ENCODE data around the gene CFAP119.
A peak's percentile ranks its signal among the peaks of the same experiment; 100 is the strongest.

Gene CFAP119

DNA sequence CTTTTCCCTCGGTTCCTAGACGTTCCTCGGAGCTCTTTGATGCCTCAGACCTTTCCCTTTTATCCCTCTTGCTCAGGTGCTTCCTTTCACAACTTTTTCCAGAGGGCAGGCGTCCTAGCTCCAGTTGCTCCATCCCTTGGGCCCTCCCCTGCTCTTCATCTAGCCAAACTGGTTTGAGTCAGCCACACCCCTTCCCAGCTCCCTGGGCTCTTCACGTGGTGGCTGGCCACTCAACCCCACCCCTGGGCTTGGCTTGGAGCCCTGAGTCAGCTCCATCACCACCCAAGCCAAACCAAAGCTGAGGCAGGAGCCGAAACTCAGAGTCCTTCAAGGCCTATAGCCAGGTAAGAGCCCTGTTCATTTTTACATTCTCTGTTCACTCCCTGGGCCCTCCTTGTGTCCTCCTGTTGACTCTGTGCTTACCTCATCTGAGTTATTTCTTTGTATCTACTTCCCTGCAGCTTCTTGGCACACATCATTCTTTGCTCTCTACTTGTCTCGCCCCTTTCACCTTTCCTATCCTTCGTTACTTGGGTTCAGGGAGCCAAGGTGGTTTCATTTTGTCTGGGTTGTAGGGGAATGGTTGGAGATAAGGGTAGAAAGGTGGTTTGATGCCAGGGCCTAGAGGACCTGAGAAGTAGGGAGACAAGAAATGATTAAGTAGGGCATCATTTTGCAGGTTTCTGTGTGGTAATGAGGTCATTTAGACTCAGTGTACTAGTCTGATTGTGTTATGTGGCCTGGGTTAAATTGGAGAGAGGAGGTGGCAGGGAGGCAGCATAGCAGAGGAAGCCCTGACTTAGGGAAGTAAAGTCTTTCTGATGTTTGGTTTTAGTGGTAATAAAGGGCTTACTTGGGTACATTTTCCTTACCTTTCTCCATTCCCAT lies 21.3 kb downstream of the CFAP119 start:
- DNase-seq (ENCODE audit: low read depth in 2 of 2), result no peak

DNA sequence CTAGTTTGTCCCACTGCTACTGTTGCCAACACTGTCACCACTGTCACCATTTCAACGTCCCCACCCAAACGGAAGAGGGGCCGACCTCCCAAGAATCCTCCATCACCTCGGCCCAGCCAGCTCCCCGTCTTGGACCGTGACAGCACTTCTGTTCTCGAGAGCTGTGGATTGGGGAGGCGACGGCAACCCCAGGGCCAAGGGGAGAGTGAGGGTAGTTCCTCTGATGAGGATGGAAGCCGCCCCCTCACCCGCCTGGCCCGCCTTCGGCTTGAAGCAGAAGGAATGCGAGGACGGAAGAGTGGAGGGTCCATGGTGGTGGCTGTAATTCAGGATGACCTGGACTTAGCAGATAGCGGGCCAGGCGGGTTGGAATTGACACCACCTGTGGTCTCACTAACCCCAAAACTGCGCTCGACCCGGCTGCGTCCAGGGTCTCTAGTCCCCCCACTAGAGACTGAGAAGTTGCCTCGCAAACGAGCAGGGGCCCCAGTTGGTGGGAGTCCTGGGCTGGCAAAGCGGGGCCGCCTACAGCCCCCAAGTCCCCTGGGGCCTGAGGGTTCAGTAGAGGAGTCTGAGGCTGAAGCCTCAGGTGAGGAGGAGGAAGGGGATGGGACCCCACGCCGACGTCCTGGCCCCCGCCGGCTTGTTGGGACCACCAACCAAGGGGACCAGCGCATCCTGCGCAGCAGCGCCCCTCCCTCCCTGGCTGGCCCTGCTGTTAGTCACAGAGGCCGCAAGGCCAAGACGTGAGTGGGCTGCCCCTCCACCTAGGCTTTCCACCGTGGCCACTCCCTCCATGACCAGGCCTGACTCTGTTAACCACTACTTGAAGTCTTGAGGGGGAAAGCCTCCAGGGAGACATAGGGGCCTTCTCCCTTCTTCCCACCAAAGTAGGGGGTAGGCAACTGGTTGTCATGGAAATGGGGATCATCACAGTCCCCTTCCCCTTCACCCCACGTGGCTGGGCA lies 22.6 kb downstream of the CFAP119 start:
- no peak for DNase-seq (ENCODE audit: low read depth in 2 of 2)

DNA sequence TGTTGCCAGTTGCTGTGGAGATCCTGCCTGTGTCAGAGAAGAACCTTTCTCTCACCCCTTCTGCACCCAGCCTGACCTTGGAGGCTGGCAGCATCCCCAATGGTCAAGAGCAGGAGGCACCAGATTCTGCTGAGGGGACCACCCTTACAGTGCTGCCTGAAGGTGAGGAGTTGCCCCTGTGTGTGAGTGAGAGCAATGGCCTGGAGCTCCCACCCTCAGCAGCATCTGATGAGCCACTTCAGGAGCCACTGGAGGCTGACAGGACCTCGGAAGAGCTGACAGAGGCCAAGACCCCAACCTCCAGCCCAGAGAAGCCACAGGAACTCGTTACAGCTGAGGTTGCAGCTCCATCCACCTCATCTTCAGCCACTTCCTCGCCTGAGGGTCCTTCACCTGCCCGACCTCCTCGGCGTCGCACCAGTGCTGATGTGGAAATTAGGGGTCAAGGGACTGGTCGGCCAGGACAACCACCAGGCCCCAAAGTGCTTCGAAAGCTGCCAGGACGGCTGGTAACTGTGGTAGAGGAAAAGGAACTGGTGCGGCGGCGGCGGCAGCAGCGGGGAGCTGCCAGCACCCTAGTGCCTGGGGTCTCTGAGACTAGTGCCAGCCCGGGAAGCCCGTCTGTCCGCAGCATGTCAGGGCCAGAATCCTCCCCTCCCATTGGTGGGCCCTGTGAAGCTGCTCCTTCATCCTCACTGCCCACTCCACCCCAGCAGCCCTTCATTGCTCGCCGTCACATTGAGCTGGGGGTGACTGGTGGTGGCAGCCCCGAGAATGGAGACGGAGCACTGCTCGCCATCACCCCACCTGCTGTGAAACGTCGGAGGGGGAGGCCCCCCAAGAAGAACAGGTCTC lies 23.8 kb downstream of the CFAP119 start:
- DNase-seq (ENCODE audit: low read depth in 2 of 2), result no peak

DNA sequence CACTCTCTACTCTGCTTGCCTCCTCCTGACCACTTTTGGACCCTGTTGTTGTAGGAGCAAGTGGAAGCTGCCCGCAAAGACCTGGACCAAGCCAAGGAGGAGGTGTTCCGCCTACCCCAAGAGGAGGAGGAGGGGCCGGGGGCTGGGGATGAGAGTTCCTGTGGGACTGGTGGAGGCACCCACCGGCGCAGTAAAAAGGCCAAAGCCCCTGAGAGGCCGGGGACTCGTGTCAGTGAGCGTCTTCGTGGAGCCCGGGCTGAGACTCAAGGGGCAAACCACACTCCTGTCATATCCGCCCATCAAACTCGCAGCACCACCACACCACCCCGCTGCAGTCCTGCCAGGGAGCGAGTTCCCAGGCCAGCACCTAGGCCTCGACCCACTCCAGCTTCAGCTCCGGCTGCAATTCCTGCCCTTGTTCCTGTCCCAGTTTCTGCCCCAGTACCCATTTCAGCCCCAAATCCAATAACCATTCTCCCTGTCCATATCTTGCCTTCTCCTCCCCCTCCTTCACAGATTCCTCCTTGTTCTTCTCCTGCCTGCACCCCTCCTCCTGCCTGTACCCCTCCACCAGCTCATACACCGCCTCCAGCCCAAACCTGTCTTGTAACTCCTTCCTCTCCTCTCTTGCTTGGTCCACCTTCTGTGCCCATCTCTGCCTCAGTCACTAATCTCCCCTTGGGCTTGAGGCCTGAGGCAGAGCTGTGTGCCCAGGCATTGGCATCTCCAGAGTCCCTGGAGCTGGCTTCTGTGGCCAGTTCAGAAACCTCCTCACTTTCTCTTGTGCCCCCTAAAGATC lies 24.7 kb downstream of the CFAP119 start:
- DNase-seq (ENCODE audit: low read depth in 2 of 2), result no peak

DNA sequence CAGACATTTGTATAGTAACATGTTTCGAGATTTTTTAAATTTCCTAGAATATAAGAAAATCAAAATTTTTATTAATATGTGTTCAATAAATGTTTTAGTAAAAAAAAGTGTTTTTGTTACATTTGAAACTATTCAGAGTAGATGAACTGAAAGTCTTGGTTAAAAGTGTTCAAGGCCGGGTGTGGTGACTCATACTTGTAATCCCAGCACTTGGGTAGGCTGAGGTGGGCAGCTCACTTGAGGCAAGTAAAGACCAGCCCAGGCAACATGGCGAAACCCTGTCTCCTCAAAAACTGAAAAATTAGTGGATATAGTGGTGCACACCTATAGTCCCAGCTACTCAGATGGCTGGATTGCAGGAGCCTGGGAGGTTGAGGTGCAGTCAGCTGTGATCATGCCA lies 30.5 kb downstream of the CFAP119 start:
- DNase-seq (ENCODE audit: low read depth in 2 of 2), result no peak

DNA sequence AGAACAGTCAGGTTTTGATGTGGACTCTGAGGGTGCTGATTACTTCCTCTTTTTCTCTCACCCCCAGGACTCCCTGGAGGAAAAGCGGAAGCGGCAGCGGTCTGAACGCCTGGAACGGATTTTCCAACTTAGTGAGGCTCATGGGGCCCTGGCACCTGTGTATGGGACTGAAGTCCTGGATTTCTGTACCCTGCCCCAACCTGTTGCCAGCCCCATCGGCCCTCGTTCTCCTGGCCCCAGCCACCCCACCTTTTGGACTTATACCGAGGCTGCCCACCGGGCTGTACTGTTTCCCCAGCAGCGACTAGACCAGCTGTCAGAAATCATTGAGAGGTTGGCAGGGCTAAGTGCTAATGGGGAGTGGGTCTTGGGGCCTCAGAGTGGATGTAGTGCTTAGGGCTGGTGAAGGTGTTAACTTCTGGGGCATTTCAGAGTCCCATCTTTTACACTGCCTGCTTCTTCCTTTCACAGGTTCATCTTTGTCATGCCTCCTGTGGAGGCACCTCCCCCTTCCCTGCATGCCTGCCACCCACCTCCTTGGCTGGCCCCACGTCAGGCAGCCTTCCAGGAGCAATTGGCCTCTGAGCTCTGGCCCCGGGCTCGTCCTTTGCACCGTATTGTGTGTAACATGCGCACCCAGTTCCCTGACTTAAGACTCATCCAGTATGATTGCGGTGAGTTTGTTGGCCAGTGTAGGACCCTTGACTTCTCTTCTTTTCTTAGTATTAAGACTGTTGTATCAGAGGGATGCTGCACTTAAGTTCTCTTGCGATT lies 32.8 kb downstream of the CFAP119 start:
- no peak for DNase-seq (ENCODE audit: low read depth in 2 of 2)

DNA sequence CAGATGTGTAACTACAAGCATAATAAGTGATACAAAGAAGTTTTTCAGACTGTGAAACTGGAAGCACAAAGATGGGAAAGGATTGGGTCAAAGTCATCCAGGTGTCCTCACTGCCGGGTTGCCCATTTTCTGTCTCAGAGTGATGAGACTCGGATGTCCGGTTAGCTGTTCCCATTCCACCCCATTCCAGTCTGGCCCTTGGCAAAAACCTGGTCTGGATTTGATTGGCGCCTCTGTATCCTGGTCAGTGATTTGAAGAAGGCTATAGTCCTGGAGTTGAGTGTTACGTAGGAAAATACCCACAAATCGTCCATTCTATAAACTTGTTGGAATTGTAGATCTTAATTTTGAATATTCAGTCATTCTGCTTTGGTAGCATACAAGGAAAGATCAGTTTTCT lies 33.5 kb downstream of the CFAP119 start:
- DNase-seq (ENCODE audit: low read depth in 2 of 2), result no peak

DNA sequence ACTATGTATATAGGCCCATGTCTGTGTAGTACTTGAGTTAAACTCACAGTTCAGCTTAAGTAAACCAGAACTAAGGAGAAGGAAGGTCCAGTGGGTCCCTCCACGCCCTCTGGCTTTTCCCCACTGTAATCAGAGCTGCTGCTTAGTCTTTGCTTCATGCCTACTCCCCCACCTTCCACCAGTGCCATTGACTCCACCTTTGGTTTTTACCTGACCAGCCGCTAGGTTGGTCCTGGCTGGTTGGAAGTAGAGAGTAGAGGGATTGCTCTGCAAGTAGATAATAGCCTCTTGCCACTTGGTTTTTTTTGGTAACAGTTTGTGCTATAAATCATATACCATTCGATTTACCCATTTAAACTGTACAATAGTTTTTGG lies 36.5 kb downstream of the CFAP119 start:
- DNase-seq (ENCODE audit: low read depth in 2 of 2), result no peak

DNA sequence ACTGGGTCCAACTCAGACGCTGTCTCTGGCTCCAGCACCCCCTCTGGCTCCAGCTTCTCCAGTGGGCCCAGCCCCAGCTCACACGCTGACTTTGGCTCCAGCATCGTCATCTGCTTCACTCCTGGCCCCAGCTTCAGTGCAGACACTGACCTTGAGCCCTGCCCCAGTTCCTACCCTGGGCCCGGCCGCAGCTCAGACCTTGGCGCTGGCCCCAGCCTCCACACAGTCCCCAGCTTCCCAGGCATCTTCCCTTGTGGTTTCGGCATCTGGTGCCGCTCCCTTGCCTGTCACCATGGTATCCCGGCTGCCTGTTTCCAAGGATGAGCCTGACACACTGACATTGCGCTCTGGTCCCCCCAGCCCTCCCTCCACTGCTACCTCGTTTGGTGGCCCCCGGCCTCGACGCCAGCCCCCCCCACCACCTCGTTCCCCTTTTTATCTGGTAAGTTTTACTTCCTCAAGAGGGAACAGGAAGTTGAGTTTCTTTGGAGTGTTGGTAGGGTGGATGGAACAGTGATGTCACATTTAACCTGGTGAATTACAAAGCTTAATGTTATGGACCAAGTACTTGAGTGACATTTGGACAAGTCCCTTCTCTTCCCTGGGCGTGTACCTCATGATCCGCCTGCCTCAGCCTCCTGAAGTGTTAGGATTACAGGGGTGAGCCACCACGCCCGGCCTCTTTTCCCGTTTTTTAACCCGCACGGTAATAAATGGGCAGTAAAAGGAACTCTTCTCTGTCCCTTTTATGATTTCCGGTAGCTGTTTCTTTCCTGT lies 37.0 kb downstream of the CFAP119 start:
- no peak for DNase-seq (ENCODE audit: low read depth in 2 of 2)

DNA sequence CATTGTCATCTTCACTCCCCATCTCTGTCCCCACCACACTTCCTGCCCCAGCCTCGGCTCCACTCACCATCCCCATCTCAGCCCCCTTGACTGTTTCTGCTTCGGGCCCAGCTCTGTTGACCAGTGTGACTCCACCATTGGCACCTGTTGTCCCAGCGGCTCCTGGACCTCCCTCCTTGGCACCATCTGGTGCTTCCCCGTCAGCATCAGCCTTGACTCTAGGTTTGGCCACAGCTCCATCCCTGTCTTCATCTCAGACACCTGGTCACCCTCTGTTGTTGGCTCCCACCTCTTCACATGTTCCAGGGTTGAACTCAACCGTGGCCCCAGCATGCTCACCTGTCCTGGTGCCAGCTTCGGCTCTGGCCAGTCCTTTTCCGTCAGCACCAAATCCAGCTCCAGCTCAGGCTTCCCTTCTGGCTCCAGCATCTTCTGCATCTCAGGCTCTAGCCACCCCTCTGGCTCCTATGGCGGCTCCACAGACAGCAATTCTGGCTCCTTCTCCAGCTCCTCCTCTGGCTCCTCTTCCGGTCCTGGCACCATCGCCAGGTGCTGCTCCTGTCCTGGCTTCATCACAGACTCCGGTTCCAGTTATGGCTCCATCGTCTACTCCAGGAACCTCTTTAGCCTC lies 38.0 kb downstream of the CFAP119 start:
- no peak for DNase-seq (ENCODE audit: low read depth in 2 of 2)

DNA sequence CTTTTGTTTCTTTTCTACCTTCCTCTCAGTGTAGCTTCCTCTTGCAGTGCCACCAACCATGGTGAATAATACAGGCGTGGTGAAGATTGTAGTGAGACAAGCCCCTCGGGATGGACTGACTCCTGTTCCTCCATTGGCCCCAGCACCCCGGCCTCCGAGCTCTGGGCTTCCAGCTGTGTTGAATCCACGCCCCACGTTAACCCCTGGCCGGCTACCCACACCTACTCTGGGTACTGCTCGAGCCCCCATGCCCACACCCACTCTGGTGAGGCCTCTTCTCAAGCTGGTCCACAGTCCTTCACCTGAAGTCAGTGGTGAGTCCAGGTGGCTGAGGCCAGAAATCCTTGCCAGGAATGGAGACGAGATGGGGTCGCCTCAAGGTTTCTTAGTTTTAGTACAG lies 38.9 kb downstream of the CFAP119 start:
- DNase-seq (ENCODE audit: low read depth in 2 of 2), result no peak

DNA sequence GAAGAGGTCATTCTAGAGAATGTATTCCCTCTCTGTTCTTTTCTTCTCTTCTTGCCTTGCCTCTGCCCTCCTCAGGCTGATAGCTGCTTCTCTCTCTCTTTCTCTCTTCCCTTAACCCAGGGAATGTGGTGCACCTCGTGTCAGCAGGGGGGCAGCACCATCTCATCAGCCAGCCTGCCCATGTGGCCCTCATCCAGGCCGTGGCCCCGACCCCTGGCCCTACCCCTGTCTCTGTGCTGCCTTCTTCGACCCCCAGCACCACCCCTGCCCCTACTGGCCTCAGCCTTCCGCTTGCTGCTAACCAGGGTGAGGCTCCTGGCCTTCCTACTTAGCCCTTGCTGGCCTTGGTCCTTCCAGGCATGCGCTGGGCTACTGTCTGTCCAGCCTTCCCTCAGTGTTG lies 39.4 kb downstream of the CFAP119 start:
- no peak for DNase-seq (ENCODE audit: low read depth in 2 of 2)

DNA sequence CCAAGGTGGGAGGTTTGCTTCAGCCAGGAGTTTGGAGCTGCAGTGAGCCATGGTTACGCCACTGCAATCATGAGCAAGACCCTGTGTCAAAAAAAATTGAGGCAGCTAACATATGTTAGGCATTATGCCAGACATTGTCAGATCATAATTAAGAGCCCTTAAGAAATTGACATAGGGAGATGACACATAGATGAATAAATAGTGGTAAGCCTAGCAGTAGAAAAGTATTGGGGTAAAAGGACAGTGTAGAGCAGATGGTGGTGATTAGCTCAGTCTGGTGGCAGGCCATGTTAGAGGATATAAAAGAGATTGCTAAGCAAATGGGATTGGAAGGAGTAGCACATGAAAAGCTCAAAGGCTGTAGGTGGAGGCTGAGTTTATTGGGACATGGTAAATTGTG lies 40.3 kb downstream of the CFAP119 start:
- no peak for DNase-seq (ENCODE audit: low read depth in 2 of 2)

DNA sequence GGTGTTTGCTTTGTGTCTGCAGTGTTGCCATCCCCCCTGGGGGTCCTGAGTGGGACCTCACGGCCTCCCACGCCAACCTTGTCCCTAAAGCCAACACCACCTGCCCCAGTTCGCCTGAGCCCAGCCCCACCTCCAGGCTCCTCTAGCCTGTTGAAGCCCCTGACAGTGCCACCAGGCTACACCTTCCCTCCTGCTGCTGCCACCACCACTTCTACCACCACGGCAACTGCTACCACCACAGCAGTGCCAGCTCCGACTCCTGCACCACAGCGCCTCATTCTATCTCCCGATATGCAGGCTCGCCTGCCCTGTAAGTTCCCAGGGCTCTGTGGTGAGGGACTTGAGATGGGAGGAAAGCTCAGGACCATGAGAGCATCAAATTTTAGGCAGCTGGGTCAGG lies 40.7 kb downstream of the CFAP119 start:
- no peak for DNase-seq (ENCODE audit: low read depth in 2 of 2)

DNA sequence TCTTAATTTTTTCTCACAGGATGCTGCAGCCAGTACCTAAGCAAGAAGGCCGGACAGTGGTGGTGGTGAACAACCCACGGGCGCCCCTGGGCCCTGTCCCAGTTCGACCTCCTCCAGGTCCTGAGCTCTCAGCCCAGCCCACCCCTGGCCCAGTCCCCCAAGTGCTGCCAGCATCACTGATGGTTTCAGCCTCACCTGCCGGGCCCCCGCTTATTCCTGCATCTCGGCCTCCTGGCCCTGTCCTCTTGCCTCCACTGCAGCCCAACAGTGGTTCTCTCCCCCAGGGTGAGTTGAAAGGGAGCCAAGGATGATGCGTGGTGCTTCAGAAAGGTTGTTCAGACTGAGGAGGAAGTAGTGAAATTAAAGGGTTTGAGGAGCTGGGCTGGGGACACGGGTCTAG lies 41.2 kb downstream of the CFAP119 start:
- no peak for DNase-seq (ENCODE audit: low read depth in 2 of 2)

DNA sequence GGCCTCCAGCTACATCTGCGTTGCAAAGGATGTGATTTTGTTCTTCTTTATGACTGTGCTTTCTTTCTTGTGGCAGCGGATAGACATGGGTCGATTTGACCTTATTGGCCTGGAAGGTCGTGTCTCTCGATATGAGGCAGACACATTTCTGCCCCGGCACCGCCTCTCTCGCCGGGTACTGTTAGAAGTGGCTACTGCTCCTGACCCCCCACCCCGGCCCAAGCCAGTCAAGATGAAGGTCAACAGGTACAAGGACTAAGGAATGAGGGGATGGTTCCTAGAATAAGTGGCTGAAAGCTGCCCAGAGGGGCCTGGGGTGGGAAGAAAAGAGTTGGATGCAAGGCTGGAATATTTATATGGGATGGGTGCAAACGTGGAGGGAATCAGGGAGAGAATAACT lies 41.8 kb downstream of the CFAP119 start:
- no peak for DNase-seq (ENCODE audit: low read depth in 2 of 2)

DNA sequence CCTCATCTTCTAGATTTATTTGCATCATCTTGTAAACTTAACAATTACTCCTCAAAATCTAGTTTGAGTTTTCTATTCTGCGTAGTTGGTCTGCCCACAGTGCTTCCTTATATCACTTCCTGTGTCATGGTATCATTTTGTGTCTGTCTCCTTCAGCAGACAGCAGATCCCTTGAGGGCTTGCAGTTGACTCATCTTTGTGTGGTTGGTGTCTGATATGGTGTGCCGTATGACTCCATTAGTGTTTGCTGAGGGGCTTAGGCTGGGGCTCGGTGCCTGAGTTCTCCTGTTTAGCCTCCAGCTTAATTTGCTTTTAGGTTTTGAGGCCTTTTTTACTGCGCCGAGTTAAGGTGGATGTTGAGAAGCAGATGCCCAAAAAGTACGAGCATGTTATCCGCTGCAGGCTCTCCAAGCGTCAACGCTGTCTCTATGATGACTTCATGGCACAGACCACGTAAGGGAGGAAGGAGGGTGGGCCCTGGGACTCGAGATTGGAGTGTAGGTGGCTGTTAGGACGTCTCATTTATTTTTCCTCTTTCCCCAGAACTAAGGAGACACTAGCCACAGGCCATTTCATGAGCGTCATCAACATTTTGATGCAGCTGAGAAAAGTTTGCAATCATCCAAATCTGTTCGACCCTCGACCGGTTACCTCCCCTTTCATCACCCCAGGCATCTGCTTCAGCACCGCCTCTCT lies 46.0 kb downstream of the CFAP119 start:
- DNase-seq (ENCODE audit: low read depth in 2 of 2), result peak; percentile 3 to 18

DNA sequence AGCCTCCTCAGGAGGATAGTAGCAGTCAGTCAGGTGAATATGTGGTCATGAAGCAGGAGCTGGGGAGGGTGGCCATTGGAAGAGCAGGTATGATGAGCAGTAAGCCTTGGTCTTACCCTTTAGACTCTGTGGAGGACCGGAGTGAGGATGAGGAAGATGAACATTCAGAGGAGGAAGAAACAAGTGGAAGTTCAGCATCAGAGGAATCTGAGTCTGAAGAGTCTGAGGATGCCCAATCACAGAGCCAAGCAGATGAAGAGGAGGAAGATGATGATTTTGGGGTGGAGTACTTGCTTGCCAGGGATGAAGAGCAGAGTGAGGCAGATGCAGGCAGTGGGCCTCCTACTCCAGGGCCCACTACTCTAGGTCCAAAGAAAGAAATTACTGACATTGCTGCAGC lies 50.1 kb downstream of the CFAP119 start:
- no peak for DNase-seq (ENCODE audit: low read depth in 2 of 2)

All from stimulated activated CD8-positive, alpha-beta memory T cell treated with anti-CD3 and anti-CD28 coated beads, Interleukin-7, amount 100 ng/mL, for 1 hour (primary cell).